ENCODE results near the gene MAP7. TPM values are rescaled to one million over a fixed set of nuclear protein-coding genes. Genes with fewer than 3 reads are reported as not detected.
"Not testable (repeated sequence)": the region's sequence is repeated elsewhere in the genome, so short reads cannot be mapped to it uniquely, and the experiment has no call there.

MAP7 gene
- total and polyA plus RNA-seq, 2 of the 13 experiments (the other 11 are each of a cell fraction or from before 2014, with no cell fraction given) = 0.04 TPM; not detected in 1

DNA sequence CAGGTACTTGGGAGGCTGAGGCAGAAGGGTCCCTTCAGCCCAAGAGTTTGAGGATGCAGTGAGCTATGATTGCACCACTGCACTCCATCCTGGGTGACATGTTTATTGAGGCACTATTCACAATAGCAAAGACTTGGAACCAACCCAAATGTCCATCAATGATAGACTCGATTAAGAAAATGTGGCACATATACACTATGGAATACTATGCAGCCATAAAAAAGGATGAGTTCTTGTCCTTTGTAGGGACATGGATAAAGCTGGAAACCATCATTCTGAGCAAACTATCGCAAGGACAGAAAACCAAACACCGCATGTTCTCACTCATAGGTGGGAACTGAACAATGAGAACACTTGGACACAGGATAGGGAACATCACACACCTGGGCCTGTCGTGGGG is 149.0 kb downstream of the MAP7 start:
- intact Hi-C loops (cut with micrococcal nuclease; ENCODE audit: unreplicated experiment); BruUV-seq (replicated peaks); H3K79me2 ChIP-seq (ENCODE audit: insufficient read depth, low read length); H2AFZ ChIP-seq (ENCODE audit: low read length); ATAC-seq; FAIRE-seq; in situ Hi-C loops (cut with HindIII; ENCODE audit: extremely low pct_ligation_motif_present, low pct_unique_long_range_greater_than_20kb); H3K9me3 ChIP-seq (ENCODE audit: low read length); H3K4me1 ChIP-seq (ENCODE audit: insufficient read depth, low read length); H3K36me3 ChIP-seq (replicated peaks in 1 of 2; ENCODE audit: control insufficient read depth in 1 of 2, insufficient read depth in 2 of 2, low read length in 2 of 2); POLR2A ChIA-PET; H3K9ac ChIP-seq (ENCODE audit: insufficient read depth, low read depth, low read length); H3K4me3 ChIP-seq (replicated peaks in 1 of 3; ENCODE audit: insufficient read depth in 1 of 3, low read depth in 2 of 3, low read length in 3 of 3); CTCF ChIA-PET (ENCODE audit: low intra/inter-chr PET ratio, low total read pairs); H3K4me2 ChIP-seq (ENCODE audit: low read depth, low read length); H4K20me1 ChIP-seq (ENCODE audit: insufficient read depth, low read length); H3K27ac ChIP-seq (ENCODE audit: extremely low read length, insufficient read depth, low read length); DNase-seq (ENCODE audit: low spot score); H3K27me3 ChIP-seq (ENCODE audit: control insufficient read depth in 1 of 2, insufficient read depth in 2 of 2, low read length in 2 of 2): not testable (repeated sequence)
- 40% methylated on average over 4 of the region's 4 CpGs for WGBS (ENCODE audit: low lambda C conversion rate)

GRCh38 chr6:136398453-136398852 is 151.8 kb downstream of the MAP7 start:
- ATAC-seq = no peak
- CTCF ChIA-PET (ENCODE audit: low intra/inter-chr PET ratio, low total read pairs) = no interaction called here
- intact Hi-C loops (cut with micrococcal nuclease; ENCODE audit: unreplicated experiment) = no loop called here
- no peak overlapping the region for H3K4me3 ChIP-seq (replicated peaks in 1 of 3; ENCODE audit: insufficient read depth in 1 of 3, low read depth in 2 of 3, low read length in 3 of 3)
- DNase-seq (ENCODE audit: low spot score) = no peak
- no peak for FAIRE-seq
- in situ Hi-C loops (cut with HindIII; ENCODE audit: extremely low pct_ligation_motif_present, low pct_unique_long_range_greater_than_20kb) = no loop called here
- H3K27ac ChIP-seq (ENCODE audit: extremely low read length, insufficient read depth, low read length) = no peak overlapping the region
- no peaks in the 10 kb centered on the region for H3K9me3 ChIP-seq (ENCODE audit: low read length)
- POLR2A ChIA-PET = no interaction called here
- no peak overlapping the region for H3K4me2 ChIP-seq (ENCODE audit: low read depth, low read length)
- H3K27me3 ChIP-seq (ENCODE audit: control insufficient read depth in 1 of 2, insufficient read depth in 2 of 2, low read length in 2 of 2) = no peaks in the 10 kb centered on the region
- H2AFZ ChIP-seq (ENCODE audit: low read length) = no peak overlapping the region
- H3K36me3 ChIP-seq (replicated peaks in 1 of 2; ENCODE audit: control insufficient read depth in 1 of 2, insufficient read depth in 2 of 2, low read length in 2 of 2) = no peaks in the 10 kb centered on the region
- H4K20me1 ChIP-seq (ENCODE audit: insufficient read depth, low read length) = no peaks in the 10 kb centered on the region
- no peak overlapping the region for H3K9ac ChIP-seq (ENCODE audit: insufficient read depth, low read depth, low read length)
- 0% methylated on average over 3 of the region's 3 CpGs for WGBS (ENCODE audit: low lambda C conversion rate)
- H3K79me2 ChIP-seq (ENCODE audit: insufficient read depth, low read length) = no peaks in the 10 kb centered on the region
- BruUV-seq (replicated peaks) = no TSS peak
- TF ChIP-seq GTF2F1 (IDR thresholded peaks at IDR 0.05; ENCODE audit: low read length) (no peak), ZNF256 (CRISPR knock-in tag; conservative IDR thresholded peaks at IDR 0.05) (no peak), ZNF34 (CRISPR knock-in tag; IDR thresholded peaks at IDR 0.05; ENCODE audit: borderline replicate concordance) (no peak), ZBTB3 (CRISPR knock-in tag; IDR thresholded peaks at IDR 0.05; ENCODE audit: borderline replicate concordance, low read depth) (no peak), MIER2 (CRISPR knock-in tag; IDR thresholded peaks at IDR 0.05) (no peak), SUZ12 (IDR thresholded peaks at IDR 0.05; ENCODE audit: low read depth, low read length) (no peak), ATF5 (CRISPR knock-in tag; IDR thresholded peaks at IDR 0.05; ENCODE audit: low read depth) (no peak), ZNF563 (CRISPR knock-in tag; IDR thresholded peaks at IDR 0.05) (no peak), ZNF589 (CRISPR knock-in tag; conservative IDR thresholded peaks at IDR 0.05) (no peak), ZNF264 (CRISPR knock-in tag; IDR thresholded peaks at IDR 0.05) (no peak), HMGA1 (CRISPR knock-in tag; conservative IDR thresholded peaks at IDR 0.05) (no peak)
- TF ChIP-seq, protein P1, sequence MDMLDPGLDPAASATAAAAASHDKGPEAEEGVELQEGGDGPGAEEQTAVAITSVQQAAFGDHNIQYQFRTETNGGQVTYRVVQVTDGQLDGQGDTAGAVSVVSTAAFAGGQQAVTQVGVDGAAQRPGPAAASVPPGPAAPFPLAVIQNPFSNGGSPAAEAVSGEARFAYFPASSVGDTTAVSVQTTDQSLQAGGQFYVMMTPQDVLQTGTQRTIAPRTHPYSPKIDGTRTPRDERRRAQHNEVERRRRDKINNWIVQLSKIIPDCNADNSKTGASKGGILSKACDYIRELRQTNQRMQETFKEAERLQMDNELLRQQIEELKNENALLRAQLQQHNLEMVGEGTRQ (IDR thresholded peaks at IDR 0.05; ENCODE audit: low read depth, low read length) = no peak
- TF ChIP-seq, protein P1 (CRISPR knock-in tag; IDR thresholded peaks at IDR 0.05; ENCODE audit: borderline replicate concordance) = no peak
- TF ChIP-seq, protein P2, sequence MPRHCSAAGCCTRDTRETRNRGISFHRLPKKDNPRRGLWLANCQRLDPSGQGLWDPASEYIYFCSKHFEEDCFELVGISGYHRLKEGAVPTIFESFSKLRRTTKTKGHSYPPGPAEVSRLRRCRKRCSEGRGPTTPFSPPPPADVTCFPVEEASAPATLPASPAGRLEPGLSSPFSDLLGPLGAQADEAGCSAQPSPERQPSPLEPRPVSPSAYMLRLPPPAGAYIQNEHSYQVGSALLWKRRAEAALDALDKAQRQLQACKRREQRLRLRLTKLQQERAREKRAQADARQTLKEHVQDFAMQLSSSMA (CRISPR knock-in tag; IDR thresholded peaks at IDR 0.05) = no peak
- H3K4me1 ChIP-seq (ENCODE audit: insufficient read depth, low read length) = no peaks in the 10 kb centered on the region

Data from HepG2 (cell line).